Activated CD4-positive, alpha-beta memory T cell treated with anti-CD3 and anti-CD28 coated beads, Interleukin-2, amount 10 ng/mL, durations not matched to agents 7 days and 5 days (primary cell): ENCODE results near the gene SCN1A. TPM values are rescaled to one million over a fixed set of nuclear protein-coding genes. Genes with fewer than 3 reads are reported as not detected.
"Not testable (repeated sequence)": the region's sequence is repeated elsewhere in the genome, so short reads cannot be mapped to it uniquely, and the experiment has no call there.

ENCODE experiments used
- CTCF ChIA-PET: fragments of 350-600 bp; sonication (Branson Sonifier 250); formaldehyde crosslinking; loops from one replicate; lab custom pipeline; 2021; ENCODE audit warnings: antibody characterized with exemption, inconsistent platforms; lab: Charles Lee
- POLR2A ChIA-PET: fragments of 350-600 bp; sonication (Branson Sonifier 250); formaldehyde crosslinking; loops from one replicate; lab custom pipeline; 2021; ENCODE audit warnings: antibody characterized with exemption; lab: Charles Lee
- DNase-seq: peaks from one replicate; pipeline ENCODE4 v3.0.0-alpha.2; 2020
- H3K27ac Mint-ChIP-seq: one replicate; pipeline ENCODE4 v1.8.0; 2021; ENCODE audit warnings: mild to moderate bottlenecking, mixed read lengths
- H3K27me3 Mint-ChIP-seq: one replicate; pipeline ENCODE4 v1.8.0; 2021; ENCODE audit warnings: mixed read lengths
- H3K36me3 Mint-ChIP-seq: one replicate; pipeline ENCODE4 v1.8.0; 2021; ENCODE audit warnings: low read depth, mixed read lengths
- H3K4me1 Mint-ChIP-seq: one replicate; pipeline ENCODE4 v1.8.0; 2021; ENCODE audit warnings: mixed read lengths
- H3K4me3 Mint-ChIP-seq: one replicate; pipeline ENCODE4 v1.8.0; 2021; ENCODE audit warnings: mild to moderate bottlenecking, mixed read lengths
- H3K9me3 Mint-ChIP-seq: one replicate; pipeline ENCODE4 v1.8.0; 2021; ENCODE audit warnings: mixed read lengths
- total RNA-seq, 2 experiments: library from RNA; stranded (reverse); gene quantifications; one replicate each; pipeline ENCODE4 v1.2.3, GENCODE V29; 2021

SCN1A gene
- total RNA-seq, 2 experiments from 2014 or later = not detected

DNA sequence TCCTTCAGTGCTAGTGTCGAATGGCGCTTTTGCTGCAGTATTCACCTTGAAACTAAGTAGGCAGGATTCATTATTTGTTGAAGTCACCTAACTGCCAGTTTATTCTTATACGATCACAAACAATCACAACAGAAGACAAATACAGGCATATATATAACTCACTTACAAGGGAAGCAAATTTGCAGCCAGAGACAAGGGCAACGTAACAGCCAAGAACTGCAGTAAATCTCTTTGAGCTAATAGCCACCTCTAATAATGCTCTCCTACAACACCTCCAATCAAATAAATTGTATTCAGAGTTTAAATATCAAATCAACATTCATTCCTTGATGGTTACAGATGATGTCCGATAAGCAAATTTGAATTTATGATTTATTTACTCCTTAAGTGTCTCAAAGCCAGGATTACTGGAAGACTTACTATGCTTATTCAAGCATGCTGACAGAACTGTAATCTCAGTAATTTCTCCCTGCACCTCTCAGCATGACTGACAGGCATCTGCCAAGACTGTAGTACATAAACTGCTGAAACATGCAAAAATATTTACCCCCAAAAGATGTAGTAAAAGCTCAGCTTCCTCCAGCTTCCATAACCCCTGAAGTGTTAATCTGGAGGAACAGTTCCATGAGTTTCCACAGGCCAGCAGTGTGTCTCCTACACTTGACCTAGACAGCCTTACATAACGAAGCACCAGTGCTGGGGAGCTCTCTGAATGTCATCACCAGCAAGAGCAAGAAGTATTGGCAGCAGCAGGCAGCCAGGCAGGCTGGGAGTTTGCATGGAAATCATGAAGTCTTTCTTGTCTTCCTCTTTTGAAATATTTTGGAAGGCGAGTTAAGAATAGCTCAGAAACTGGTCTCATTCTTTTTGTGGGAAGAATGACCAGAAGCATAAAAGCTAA is 20.9 kb upstream of the SCN1A start:
- POLR2A ChIA-PET = no interaction called here
- Mint-ChIP-seq H3K27ac (no peak overlapping the region), H3K36me3 (no peaks in the 10 kb centered on the region), H3K4me3 (no peak overlapping the region), H3K4me1 (no peaks in the 10 kb centered on the region), H3K9me3 (no peaks in the 10 kb centered on the region), H3K27me3 (no peaks in the 10 kb centered on the region)
- no peak for DNase-seq
- CTCF ChIA-PET = no interaction called here

DNA sequence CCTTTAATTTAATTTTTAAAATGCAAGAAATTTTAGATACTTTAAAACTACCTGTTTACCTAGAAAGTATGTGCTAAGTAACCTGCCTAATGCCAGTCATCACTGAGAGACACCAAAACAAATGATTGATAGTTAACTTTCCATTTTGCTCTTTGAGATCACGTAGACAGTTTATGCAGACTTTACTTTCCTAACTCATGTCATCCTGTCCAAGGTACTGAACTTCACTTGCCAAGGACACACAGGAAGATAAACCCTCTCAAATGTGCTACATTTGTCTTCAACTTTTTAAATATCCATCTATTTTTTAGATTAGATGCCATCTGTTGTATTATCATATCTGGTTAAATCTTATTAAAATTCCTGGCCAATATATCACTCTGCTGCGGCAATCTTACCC is 20.1 kb upstream of the SCN1A start:
- H3K36me3 Mint-ChIP-seq = no peaks in the 10 kb centered on the region
- no peak overlapping the region for H3K4me3 Mint-ChIP-seq
- H3K27me3 Mint-ChIP-seq = no peaks in the 10 kb centered on the region
- DNase-seq = no peak
- no peaks in the 10 kb centered on the region for H3K4me1 Mint-ChIP-seq
- CTCF ChIA-PET = no interaction called here
- H3K9me3 Mint-ChIP-seq = no peaks in the 10 kb centered on the region
- POLR2A ChIA-PET = no interaction called here
- no peak overlapping the region for H3K27ac Mint-ChIP-seq

DNA sequence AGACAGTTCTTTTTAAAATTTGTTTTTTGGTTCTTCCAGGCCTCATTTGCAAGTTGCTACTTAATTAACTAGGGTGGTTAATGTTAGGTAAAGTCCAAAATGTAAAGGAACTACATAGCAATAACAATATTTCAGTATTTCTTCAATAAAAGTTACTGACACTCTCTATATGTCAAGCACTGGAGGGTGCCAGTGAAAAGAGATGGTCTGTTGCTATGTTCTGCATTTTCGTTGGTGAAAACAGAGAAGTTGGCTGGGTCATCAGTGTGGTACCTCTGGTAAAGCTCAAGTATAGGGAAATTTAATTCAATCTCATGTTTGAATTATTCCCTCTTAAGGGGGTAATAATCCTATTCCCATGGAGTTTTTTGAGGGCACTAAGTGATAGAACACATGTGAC is 16.3 kb upstream of the SCN1A start:
- no peaks in the 10 kb centered on the region for H3K9me3 Mint-ChIP-seq
- H3K36me3 Mint-ChIP-seq = no peaks in the 10 kb centered on the region
- H3K27ac Mint-ChIP-seq = no peak overlapping the region
- H3K4me3 Mint-ChIP-seq = no peak overlapping the region
- ChIA-PET POLR2A (no interaction called here), CTCF (no interaction called here)
- no peaks in the 10 kb centered on the region for H3K27me3 Mint-ChIP-seq
- H3K4me1 Mint-ChIP-seq = no peaks in the 10 kb centered on the region
- DNase-seq = no peak

DNA sequence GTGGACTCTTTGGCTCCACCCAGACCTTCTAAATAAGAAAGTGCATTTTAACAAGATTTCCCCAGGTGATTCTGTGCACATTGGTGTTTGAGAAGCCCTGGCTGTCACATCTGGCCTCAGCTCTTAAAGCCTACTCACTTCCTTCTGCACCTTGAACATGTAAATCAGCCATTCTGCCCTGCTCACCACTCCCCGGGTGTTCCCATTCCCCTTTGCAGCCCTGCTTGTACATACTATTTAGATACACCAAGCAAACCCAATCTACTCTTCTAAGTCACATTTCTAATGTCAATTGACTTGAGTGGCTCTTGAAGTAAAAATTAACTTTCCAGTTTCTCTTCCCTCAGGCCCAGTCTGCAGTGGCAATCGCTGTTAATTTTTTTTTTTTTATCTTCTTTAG is 13.1 kb upstream of the SCN1A start:
- Mint-ChIP-seq H3K4me1 (no peaks in the 10 kb centered on the region), H3K36me3 (no peaks in the 10 kb centered on the region), H3K27ac (no peak overlapping the region), H3K9me3 (no peaks in the 10 kb centered on the region), H3K27me3 (no peaks in the 10 kb centered on the region), H3K4me3 (no peak overlapping the region)
- no peak for DNase-seq
- CTCF ChIA-PET = interaction anchor here (0.9 kb wide), 1 partner anchor 10 kb away, joined by 3 read pairs; no protein-coding TSS in a partner anchor
- POLR2A ChIA-PET = no interaction called here

DNA sequence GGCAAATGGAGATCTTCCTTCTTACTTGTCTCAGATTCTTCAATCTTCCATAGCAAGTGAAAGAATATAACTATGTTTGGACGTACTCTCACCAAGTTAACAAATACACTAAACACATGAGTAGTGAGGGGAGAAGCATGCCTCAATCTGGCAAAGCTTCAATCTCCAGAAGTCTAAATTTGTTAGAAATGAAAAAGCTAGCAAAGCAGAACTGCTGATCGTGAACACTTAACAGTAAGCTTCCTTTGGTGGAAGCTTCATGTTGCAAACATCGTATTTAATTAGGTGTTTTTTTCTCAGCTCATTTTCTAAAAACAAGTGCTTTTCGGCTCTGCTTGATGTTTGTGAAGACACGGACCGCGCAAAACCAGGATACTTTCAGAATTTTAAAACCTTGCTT is 12.7 kb upstream of the SCN1A start:
- no peaks in the 10 kb centered on the region for H3K9me3 Mint-ChIP-seq
- POLR2A ChIA-PET = no interaction called here
- DNase-seq = no peak
- CTCF ChIA-PET = interaction anchor here (0.6 to 0.9 kb wide), 2 partner anchors 9 to 13 kb away, joined by 3 to 4 read pairs; partner anchors contain the start of gene SCN1A
- no peak overlapping the region for H3K27ac Mint-ChIP-seq
- no peaks in the 10 kb centered on the region for H3K36me3 Mint-ChIP-seq
- no peaks in the 10 kb centered on the region for H3K4me1 Mint-ChIP-seq
- no peaks in the 10 kb centered on the region for H3K27me3 Mint-ChIP-seq
- H3K4me3 Mint-ChIP-seq = no peak overlapping the region

DNA sequence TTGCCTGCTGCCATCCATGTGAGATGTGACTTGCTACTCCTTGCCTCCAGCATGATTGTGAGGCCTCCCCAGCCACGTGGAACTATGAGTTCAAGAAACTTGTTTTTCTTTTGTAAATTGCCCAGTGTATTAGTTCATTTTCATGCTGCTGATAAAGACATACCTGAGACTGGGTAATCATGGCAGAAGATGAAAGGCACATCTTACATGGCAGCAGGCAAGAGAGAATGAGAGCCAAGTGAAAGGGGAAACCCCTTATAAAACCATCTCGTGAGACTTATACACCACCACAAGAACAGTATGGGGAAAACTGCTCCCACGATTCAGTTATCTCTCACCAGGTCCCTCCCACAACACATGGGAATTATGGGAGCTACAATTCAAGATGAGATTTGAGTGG is 11.7 kb upstream of the SCN1A start:
- CTCF ChIA-PET, DNase-seq, H3K9me3 Mint-ChIP-seq, H3K4me3 Mint-ChIP-seq, POLR2A ChIA-PET, H3K36me3 Mint-ChIP-seq, H3K27ac Mint-ChIP-seq, H3K27me3 Mint-ChIP-seq, H3K4me1 Mint-ChIP-seq: not testable (repeated sequence)

DNA sequence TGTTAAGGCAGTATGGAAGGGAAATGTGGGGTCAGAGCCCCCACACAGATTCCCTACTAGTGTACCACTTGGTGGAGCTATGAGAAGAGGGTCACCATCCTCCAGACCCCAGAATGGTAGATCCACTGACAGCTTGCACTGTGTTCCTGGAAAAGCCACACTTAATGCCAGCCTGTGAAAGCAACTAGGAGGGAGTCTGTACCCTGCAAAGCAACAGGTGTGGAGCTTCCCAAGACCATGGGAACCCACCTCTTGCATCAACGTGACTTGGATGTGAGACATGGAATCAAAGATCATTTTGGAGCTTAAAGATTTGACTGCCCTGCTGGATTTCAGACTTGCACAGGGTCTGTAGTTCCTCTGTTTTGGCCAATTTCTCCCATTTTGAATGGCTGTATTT is 10.8 kb upstream of the SCN1A start:
- Mint-ChIP-seq H3K4me3 (no peak overlapping the region), H3K36me3 (no peaks in the 10 kb centered on the region), H3K27me3 (peaks cover 4% of the 10 kb centered on the region), H3K9me3 (no peaks in the 10 kb centered on the region), H3K4me1 (no peaks in the 10 kb centered on the region), H3K27ac (no peak overlapping the region)
- ChIA-PET CTCF (no interaction called here), POLR2A (no interaction called here)
- DNase-seq = no peak

DNA sequence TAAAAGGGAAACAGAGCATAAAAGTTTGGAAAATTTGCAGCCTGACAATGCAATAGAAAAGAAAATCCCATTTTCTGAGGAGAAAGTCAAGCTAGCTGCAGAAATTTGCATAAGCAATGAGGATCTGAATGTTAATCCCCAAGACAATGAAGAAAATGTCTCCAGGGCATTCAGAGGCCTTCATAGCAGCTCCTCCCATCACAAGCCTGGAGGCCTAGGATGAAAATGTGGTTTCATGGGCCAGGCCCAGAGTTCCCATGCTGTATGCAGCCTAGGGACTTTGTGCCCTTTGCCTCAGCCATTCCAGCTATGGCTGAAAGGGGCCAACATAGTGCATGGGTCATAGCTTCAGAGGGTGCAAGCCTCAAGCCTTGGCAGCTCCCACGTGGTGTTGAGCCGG is 10.3 kb upstream of the SCN1A start:
- Mint-ChIP-seq H3K4me1 (no peaks in the 10 kb centered on the region), H3K27ac (no peak overlapping the region), H3K36me3 (no peaks in the 10 kb centered on the region), H3K4me3 (no peak overlapping the region), H3K9me3 (no peaks in the 10 kb centered on the region), H3K27me3 (peaks cover 4% of the 10 kb centered on the region)
- DNase-seq = no peak
- POLR2A ChIA-PET = no interaction called here
- CTCF ChIA-PET = no interaction called here

DNA sequence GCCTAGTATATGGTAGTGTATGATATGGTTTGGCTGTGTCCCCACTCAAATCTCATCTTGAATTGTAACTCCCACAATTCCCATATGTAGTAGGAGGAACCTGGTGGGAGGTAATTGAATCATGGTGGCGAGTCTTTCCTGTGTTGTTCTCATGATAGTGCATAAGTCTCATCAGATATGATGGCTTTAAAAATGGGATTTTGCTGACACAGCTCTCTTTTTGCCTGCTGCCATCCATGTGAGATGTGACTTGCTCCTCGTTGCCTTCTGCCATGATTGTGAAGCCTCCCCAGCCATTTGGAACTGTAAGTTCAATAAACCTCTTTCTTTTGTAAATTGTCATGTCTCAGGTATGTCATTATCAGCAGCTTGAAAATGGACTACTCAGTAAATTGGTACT is 9.5 kb upstream of the SCN1A start:
- peaks cover 4% of the 10 kb centered on the region for H3K27me3 Mint-ChIP-seq
- no peaks in the 10 kb centered on the region for H3K4me1 Mint-ChIP-seq
- no peak for DNase-seq
- no peaks in the 10 kb centered on the region for H3K9me3 Mint-ChIP-seq
- CTCF ChIA-PET = no interaction called here
- no peak overlapping the region for H3K27ac Mint-ChIP-seq
- POLR2A ChIA-PET = no interaction called here
- no peak overlapping the region for H3K4me3 Mint-ChIP-seq
- no peaks in the 10 kb centered on the region for H3K36me3 Mint-ChIP-seq

DNA sequence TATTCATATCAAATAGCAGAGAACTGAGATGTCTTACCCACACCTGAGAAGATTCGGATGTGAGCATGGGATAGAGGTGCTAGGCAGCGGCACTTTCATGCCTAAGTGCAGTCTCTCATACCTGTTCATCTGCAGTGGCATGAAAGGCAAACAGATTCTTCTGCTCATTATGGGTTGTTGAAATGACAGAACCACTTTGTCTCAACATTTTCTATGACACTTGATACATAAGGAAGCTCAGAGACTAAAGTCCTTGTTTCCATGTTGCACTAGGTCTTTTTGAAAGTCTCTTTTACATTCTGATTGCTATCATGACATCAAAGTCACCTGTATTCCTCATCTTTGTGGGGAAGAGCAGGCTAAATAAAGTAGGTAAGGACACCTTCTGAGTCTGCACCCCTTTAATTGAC is 8.0 kb upstream of the SCN1A start:
- no peaks in the 10 kb centered on the region for H3K9me3 Mint-ChIP-seq
- ChIA-PET POLR2A (no interaction called here), CTCF (no interaction called here)
- H3K27ac Mint-ChIP-seq = no peak overlapping the region
- no peak for DNase-seq
- H3K4me1 Mint-ChIP-seq = no peaks in the 10 kb centered on the region
- no peaks in the 10 kb centered on the region for H3K36me3 Mint-ChIP-seq
- H3K27me3 Mint-ChIP-seq = peaks cover 9% of the 10 kb centered on the region
- H3K4me3 Mint-ChIP-seq = no peak overlapping the region

DNA sequence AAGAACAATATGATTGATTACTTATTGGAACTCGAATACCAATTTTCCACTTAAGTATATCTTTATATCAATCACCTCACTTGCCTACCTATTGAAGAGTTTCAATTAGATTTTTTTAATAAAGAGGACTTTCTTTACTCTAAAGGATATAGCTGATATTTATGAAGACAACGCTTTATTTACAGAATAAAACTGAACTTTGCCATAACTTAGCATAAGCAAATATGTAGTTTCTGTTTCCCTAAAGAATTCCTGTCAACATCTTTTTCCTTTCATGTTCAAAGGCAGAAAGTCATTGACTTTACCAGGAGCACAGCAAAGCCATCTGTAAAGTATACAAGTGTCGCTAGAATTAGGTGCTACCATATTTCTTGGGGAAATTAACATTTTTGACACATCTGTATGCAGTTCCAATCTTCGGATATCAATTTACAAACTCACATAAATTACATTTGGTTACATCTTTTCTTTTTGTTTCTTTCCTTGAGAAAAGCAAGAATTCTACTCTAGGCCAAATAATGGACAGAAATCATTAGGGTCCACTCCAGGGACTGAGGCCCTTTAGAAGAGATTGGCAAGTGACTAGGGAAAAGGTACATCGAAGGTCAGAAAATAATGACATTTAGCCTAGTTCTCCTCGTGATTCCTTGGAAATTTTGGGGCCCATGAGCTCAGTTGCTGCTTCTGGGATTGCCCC is 7.5 kb upstream of the SCN1A start:
- Mint-ChIP-seq H3K4me1 (no peaks in the 10 kb centered on the region), H3K9me3 (no peaks in the 10 kb centered on the region), H3K27ac (no peak overlapping the region), H3K36me3 (no peaks in the 10 kb centered on the region), H3K27me3 (peaks cover 10% of the 10 kb centered on the region), H3K4me3 (no peak overlapping the region)
- DNase-seq = no peak
- CTCF ChIA-PET = no interaction called here
- POLR2A ChIA-PET = no interaction called here

DNA sequence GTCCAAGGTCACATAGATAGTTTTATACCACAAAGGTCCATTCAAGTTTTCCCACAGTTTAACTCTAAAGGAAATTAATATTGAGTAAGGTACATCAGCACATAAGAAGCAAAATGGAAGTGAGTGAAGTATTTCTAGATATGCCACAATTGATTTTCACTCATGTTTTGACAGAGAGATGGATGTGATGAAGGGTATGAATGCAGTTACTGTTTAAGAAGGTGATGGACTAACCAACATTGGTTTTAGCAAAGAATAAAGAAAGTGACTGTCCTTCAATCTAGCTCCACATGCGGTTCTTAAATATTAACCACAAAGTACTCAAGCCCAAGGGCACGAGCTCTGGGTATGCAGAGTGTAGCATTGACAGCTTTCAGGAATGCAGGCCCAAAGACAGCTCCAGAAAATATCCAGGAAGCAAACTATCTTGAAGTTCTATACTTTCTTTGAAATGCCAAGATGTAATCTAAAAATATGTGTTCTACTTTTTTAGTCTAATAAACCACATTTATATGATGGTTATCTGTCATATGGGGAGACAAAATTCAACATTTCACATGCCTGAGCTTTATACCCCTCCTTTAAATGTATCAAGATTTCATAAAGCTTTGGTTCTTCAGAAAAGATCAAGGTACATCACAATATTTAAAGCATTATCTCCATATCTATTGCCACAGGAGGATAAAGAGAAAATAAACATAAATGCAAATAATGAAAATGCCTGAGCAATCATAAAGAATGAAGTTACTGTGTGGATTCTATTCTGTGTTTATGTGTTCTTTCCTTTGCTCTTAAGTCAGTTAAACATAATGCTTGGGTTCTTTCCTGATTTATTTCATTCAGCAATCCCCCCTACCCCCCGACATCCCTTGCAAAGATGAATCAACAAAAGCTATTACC is 6.7 kb upstream of the SCN1A start:
- Mint-ChIP-seq H3K4me3 (no peak overlapping the region), H3K36me3 (no peaks in the 10 kb centered on the region), H3K4me1 (no peaks in the 10 kb centered on the region), H3K9me3 (no peaks in the 10 kb centered on the region), H3K27me3 (peaks cover 13% of the 10 kb centered on the region), H3K27ac (no peak overlapping the region)
- CTCF ChIA-PET = no interaction called here
- DNase-seq = no peak
- POLR2A ChIA-PET = no interaction called here

DNA sequence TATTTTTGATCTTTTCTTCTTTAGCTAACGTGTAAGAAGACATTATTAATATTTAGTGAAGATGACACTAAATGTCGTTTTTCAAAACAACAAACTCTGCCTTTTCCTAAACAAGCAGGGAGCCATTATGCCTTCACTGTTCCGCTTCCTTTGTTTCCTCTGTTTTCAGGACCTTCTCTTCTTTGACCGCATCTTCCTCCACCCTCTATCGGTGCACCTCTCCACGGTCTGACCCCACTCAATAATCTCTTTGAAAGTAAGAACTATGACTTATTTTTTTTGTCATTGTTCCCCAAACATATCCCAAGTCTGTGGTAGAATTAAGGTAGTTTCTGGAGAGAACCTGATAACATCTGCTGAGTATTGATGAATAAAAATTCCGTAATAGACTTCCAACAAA is 5.8 kb upstream of the SCN1A start:
- Mint-ChIP-seq H3K27ac (no peak overlapping the region), H3K9me3 (no peaks in the 10 kb centered on the region), H3K36me3 (no peaks in the 10 kb centered on the region), H3K4me3 (no peak overlapping the region), H3K27me3 (peaks cover 13% of the 10 kb centered on the region), H3K4me1 (no peaks in the 10 kb centered on the region)
- DNase-seq = no peak
- POLR2A ChIA-PET = no interaction called here
- CTCF ChIA-PET = no interaction called here
